Lower leg skin (tissue), 3 donors: ENCODE data around the gene HEATR3.

Experiments used
- CTCF ChIP-seq, 3 donors: fragments of 450-650 bp; IDR thresholded peaks; one replicate each; pipeline ENCODE4 v1.5.1; 2016; ENCODE audit warnings: antibody characterized with exemption in 3 of 3, mild to moderate bottlenecking in 3 of 3, moderate library complexity in 2 of 3
- POLR2A ChIP-seq, 2 donors: fragments of 450-650 bp; IDR thresholded peaks; one replicate each; pipeline ENCODE4 v1.6.1; 2016 to 2017; ENCODE audit warnings: antibody characterized with exemption in 2 of 2, mild to moderate bottlenecking in 1 of 2, moderate library complexity in 1 of 2

GRCh38 chr16:50069060-50069459 lies 3.3 kb downstream of the HEATR3 start:
- TF ChIP-seq CTCF (IDR thresholded peaks at IDR 0.05) (no peak), POLR2A (IDR thresholded peaks at IDR 0.05) (no peak)
